CD4-positive, alpha-beta T cell treated with Interleukin-6 for 4 hours (primary cell): ENCODE measurements around the gene MFNG.

Experiments
- DNase-seq: peaks from one replicate; pipeline ENCODE4 v3.0.0-alpha.2; 2020; ENCODE audit warnings: mixed read lengths

Gene MFNG

DNA sequence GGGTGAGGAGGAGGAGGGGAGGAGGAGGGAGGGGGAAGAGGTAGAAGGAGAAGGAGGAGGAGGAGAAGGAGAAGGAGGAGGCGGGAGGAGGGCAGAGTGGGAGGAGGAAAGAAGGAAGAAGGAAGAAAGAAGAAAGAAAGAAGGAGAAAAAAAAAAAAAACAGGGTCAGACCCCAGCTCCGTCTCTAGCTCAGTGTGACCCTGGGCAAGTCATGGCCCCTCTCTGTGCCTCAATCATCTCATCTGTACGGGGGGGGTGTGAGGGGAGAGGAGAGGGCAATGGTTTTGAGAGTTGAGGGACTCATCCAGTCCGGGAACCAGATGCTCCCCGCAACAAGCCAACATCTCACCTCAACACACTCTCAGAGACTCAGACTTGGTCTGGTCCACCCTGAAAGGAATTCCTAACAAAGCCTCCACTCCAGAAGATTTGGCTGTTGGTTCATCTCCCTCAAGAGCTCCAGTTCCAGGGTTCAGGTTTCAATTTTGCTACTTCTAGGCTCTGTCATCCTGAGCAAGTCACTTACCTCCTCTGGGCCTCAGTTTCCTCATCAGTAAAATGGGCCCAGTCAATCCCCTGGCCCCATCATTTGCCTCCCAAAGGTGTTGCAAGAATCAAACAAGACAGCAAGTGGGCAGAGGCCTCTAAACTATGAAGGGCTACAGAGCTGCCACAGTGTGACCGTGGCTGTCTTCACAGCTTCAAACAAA lies 25.4 kb upstream of the MFNG start:
- DNase-seq = no peak

DNA sequence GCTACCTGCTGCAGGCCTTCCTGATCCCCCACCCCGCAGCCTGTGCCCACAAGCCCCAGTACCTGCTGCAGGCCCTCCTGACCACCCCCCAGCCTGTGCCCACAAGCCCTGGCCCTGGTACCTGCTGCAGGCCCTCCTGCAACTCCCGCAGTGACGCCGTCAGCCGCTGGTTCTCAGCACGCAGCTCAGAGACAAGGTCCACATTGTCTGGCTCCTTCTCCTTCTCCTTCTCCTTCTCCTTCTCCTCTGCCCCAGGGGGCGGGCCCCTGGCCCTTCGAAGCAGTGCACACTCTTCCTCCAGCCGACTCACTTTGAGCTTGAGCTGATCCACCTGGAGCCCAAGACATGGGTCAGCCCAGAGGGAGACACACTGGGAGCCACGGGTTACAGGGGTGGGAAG lies 23.9 kb upstream of the MFNG start:
- DNase-seq = no peak

DNA sequence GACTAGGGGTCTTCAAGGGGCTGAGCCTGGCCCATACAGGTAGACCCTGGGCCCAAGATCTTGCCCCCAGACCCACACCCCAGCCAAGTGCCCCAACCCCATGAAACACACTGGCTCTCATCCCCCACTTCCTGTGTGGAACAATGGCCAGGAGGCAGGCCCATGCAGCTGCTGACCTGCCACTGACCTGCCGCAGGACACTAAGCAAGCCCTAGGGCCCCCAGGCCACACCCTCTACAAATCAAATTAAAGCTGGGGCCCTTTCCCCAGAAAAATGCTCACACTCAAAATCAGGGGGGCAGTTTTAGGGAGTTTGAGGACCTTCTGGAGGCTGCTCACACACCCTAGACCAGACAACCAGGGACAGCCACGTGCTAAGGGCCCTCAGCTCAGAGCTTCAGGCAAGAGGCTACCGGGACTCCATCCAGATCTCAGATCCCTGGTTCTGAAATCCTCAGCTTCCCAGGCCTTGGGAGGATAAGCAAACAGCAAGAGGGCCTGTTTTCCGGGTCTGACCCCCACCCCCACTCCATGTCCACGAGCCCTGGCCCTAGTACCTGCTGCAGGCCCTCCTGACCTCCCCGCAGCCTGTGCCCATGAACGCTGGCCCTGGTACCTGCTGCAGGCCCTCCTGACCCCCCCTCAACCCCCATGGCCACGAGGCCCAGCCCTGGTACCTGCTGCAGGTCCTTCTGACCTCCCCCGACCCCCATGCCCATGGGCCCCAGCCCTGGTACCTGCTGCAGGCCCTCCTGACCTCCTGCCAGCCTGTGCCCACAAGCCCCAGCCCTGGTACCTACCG lies 23.1 kb upstream of the MFNG start:
- DNase-seq = no peak

DNA sequence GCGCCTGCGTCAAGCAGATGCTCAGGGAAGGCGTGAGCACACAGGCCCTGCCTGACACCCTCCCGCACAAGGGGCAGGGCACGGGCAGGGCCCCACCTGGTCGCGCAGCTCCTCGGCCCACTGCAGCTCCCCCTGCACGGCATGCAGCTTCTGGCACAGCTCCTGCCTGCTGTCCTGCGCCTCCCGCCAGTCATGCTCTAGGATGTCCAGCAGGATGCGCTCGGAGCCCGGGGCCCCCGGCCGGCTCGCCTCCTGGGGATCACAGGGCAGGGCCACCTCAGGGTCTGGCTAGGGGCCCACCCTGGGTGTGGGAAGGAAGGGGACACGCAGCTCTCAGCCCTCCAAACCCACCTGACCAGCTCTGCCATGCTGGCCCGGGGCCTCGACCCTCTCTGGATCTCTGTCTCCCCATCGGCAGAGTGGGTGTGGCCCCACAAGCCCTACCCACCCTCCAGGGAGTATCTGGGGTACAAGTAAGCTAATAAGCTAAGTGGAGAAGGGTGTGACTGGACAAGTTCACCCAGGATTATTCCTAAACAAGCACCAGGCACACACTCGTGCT lies 22.3 kb upstream of the MFNG start:
- no peak for DNase-seq

DNA sequence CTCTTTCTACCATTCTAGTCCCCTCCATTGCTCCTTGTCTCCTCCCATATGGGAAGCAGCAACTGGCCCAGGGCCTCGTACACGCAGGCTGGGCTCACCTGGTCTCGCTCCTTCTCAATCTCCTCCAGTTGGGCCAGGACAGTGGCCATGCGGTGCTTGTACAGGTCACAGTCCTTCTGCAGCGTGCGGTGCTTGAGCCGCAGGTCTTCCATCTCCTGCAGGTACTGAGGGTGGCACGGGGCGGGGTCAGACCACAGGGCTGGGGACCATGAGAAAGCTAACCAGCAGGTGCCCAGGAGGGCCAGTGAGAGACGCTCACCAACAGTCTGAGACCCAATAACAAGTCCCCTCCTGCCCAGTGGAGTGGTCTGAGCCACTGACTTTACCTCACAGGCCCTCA lies 21.5 kb upstream of the MFNG start:
- no peak for DNase-seq

DNA sequence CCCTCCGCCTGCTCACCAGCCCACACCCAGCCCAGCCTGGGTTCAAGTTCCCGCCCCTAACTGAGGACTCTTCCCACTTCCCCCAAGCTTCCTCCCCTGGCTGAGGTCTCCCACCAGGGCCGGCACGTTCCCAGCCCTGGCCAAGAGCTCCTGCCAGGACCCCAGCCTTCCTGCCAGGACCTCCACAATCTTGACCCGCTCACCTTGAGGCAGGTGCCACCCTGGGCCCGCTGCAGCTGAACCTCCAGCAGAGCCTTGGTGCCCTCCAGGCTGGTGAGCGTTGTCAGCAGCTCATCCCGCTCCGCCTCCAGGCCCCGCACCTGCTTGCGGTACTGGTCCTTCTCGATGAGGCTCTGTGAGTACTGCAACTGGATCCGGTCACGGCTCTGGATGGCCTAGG lies 19.8 kb upstream of the MFNG start:
- no peak for DNase-seq

DNA sequence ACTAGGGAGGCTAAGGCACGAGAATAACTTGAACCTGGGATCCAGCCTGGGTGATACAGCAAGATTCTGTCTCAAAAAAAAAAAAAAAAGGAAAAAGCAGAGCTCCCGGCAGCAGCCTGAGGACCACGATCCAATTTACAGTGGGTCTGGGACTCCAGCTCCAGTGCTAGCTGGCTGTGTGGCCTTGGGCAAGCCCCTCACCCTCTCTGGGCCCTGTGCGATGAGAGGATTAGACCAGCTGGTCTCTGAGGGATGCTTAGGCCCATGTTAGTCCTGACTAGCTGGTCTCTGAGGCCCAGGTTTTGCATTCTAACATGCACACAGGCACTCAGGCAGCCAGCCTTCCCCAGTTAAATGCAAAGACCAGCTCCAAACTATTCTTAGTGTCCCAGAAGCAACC lies 19.4 kb upstream of the MFNG start:
- DNase-seq = no peak

DNA sequence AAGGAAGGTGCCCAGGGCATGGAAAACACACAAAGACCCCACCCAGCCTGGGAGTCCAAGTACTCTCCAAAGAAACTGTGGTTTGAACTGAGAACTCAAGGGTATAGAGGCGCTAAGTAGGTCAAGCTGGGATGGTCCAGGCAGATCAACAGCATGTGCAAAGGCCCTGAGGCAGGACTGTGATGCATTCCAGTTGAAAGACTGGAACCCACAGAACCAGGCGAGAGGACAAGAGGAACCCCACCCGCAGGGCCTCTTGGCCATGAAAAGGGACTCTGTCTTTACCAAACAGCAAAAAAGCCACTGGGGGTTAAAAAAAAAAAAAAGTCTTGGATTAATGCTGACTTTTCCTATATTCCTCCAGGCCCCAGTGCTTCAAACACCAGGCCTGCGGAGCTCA lies 18.8 kb upstream of the MFNG start:
- no peak for DNase-seq

DNA sequence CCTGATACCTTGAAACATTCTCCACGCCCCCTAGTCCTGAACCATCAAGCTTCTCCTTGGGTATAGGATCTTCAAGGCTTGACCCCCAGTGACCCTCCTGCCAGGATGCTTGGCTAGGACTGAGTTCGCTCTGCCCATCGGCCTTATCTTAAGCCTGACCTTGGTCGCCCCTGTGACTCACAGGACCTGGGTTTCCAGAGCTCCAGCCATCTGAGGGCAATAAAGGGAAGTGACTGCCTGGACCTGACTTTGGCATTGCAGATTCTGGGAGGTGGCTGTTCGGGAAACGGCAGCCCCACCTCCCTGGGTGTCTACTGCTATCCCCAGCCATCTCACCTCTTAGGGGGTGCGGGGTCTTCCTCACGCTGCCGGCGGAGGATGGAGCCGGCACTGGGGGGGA lies 17.7 kb upstream of the MFNG start:
- no peak for DNase-seq

DNA sequence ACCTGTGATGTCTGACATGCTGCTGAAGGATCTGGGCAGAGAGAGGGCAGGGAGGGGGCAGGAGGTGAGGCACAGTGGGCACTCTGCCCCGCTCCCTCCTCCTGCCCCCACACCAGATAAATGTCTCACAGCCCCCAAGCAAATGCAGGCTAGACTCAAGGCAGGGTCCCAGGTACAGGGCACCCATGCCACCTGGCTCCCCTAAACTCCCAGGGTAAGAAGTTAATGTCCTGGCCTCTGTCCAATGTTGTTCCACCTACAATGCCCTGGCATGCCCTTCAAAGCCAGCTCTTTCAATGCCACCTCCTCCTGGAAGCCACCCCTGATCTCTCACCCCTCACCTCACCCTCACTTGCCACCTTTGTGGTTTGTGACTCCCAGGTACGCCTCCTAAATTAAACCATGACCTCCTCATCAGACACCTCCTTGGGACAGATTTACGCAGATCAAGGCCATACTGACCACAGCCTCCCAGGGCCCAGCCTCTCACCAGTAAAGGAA lies 17.0 kb upstream of the MFNG start:
- DNase-seq = no peak

DNA sequence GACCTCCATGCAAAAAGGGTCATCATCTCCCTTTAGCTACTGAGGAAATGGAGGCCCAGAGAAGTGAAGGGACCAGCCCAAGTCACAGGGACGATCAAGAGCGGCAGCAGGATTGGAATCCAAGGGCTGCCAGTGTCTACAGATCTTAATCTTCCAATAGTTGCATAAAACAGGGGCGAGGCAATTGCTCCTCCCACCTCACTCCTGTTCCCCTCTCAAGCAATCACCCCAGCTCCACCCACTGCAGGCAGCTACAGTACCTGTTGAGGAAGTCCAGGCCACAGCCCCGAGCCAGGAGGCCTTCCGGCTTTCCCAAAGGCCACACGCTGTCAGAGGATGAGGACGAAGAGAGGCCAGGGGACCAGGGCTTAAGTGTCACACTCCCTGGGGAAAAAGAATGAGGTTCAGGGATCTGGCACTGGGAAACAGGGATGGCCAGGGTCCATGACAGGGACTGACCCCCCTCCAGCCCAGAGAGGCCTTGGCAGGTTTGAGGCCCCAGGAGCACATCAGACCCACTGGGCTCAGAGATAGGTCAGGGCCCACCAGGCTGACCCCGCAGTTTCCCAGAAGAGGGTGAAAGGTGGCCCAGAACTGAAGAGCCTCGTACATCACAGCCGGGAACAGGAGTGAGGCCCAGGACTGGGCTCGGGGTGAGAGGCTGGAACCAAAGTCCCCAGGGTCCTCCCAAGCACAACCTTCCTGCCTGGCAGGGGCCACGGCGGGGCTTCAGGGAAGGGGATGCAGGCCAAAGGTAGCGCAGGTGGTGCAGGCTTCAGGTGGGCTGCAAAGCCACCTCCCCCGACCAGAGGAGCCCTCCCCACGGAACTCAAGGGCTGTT lies 16.4 kb upstream of the MFNG start:
- DNase-seq = peak; percentile 31

DNA sequence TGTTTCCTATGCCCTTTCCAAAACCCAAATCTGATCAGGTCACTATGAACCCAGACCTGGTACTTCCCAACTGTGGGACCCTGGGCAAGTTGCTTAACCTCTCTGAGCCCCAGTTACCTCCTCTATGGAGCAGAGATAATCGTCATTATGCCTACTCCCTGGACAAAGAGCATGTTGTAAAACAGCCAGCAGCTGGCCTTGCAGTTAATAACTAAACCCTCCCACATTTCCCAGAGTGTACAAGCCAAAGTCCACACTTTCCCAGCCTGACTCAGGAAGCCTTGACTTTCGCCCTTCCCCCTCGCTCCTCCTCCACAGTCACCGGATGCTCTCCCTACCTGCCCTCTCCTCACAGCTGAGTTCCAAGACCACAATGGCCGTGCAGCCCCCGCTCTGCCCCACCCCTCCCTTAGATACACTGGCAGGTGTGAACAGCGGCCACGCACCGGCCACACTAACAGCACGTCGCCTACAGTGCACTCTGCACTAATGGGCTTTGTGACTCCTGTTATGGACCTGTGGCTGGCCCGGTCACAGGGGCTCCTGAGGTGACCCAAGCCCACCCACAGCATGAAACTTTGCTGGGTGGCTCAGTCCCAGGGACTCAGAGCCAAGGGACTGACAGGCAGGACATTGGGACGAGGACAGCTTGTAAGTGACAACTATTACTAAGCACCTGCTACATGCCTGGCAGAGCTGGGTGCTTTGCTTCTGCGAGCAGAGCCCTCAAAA lies 15.6 kb upstream of the MFNG start:
- no peak for DNase-seq

DNA sequence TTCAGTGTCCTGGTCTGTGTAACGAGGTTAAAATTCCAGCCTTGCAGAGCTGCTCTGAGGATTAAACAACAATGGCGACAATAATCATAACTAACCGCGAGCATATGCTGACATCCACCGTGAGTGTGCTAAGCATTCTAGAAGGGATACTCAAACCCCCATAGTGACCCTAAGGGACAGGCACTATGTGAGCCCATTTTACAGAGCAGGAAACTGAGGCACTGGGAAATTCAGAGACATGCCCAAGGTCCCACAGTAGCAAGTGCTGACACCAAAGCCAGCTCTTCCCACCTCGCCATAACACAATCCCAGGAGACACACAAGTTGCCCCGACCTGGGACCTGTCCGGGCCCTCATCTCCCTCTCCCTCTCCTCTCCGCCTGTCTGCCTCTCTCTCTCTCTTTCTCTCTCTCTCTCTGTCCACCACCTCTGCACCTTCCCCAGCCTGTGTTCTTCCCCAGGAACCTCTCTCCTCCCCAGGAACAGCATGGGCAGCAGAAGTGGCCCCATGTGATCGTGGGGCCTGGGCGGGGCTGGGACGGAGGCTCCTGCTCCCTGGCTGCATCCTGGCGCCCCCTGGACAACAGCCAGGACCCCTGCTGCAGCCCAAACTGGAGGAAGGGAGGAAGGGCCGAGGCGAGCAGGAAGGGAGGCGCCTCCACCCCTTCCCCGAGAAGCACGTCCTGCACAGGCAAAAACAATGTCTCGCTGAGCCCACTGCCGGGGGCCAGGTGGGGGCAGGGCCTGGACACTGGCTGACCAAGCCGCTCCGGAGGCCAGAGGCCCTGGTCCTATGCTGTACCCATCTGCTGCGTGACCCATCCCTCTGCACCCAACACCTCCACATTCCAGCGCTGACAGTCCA lies 14.8 kb upstream of the MFNG start:
- no peak for DNase-seq

DNA sequence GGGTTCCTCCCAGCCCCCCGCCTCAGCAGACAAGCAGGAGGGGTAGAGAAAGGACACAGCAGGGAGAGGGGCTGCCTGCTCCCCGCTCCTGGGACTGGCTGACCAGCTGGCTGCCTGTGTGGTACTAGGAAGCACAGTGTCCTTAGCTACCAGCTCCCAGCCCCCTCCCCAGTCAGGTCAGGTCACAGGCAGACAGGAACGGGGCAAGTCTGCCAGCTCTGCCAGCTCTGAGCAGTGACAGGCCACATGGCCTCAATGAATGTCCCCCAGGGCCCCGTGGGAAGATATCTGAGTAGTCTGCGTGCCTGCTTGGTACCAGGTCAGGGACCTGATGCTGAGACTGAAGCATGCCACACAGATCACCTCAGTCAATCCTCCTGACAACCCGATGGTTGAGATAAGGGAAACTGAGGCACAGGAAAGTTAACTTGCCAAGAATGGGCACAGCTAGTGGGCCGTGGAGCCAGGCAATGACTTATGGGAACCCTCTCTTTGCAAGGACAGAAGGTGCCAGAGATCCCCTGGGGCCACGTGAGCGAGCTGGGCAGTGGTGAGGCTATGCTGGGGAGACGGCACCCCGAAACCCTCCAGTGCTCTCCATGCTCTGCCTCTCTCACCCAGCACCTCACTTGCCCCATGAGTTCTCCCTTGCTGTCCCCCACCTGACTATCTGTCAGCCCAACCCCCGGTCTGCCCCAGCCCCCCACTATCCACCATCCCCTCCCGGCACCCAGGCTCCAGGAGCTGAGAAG lies 13.8 kb upstream of the MFNG start:
- DNase-seq = no peak

DNA sequence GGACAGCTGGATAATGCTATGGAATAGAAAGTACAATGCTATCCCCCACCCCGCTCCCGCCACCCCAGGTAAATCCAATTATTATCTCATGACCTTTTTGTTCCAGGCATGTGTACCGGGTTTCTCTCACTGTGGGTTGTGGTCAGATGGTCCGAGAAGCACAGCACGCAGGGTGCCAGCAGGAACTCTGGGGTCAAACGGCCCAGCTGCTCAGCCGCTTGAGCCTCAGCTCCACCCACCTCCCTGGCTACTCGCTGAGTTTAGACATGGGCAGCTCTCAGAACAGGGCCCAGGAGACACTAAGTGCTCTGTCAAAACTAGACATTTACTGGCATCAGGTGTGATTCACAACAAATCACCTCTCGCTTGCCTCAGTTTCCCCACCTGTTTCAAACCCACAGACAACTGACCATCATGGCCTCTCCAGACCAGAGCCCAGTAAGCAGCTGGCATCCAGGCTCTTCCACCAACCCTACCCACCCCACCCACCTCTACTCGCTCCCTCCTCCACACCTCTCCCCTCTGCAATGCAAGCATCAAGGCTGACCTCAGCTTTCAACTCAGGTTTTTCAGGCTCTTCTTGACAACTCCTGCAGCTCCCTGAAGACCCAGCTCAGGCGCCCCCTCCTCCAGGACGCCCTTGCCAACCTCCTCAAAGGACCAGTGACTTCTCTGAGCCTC lies 13.0 kb upstream of the MFNG start:
- DNase-seq = no peak

DNA sequence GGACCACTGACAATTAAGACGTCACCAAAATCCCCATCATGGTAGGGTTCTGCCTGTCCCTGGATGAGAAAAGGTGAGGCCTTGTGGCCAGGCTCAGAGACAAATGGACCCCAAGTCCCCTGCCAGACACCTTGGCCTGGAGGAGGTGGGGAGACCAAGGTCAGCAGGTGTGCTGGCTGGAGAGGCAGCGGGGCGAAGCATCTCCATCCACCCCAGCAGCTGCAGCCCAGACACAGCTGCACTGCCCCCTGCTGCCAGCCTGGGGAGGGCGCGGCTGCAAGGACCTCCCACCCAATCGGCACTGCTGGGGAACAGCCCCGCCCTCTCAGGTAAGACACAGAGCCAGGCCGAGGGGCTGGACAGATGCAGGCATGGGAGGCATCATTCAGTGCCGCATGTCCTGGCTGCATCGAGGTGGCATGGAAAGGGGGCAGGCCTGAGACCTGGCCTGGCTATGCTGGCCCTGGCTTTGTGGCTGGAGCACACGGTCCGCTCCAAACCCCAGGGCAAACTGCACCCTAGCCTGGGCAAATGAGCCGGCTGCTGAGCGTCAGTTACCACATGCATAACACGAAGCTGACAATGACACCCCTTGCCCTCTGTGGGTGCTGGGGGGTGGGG lies 12.2 kb upstream of the MFNG start:
- peak; percentile 83 for DNase-seq

DNA sequence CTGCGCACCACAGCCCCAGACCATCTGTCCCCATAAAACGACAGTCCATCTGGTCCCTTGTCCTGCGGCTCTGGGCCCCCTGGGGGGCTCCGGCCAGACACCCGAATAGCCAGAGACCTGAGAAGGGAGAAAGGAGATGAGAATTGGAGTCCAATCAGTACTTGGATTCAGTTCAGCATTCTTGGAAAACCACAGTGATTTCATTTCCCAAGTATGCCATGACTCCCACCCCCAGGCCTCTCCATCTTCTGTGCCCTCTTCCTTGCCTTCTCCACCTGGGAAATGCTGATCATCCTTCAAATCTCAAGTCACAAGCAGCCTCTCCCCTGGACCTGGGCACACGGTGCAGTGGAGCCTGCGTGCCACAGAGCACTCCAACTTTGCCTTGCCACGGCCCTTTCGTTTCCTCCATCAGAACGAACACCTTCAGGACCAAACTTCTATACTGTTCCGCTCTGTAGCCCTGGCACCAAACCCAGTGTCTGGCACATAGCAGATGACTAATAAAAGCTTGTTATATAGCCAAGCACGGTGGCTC lies 10.9 kb upstream of the MFNG start:
- DNase-seq = no peak

DNA sequence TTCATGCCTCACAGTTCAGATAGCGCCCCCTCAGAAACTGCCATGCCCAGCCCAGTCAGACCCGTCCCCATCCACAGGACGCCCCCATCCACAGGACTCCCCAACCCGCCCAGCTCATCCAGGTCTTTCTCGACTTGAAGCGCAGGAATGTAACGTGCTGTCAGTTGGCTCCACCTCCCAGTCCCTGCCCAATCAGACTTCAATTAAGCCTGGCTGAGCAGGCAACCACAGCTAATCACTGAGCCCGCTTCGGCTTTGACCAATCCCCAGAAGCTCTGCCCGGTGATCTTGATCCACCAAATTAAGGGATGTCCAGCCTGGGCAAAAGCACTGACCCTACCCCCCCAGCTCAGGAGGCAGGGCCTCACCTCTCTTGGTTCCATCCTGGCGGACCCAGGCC lies 10.5 kb upstream of the MFNG start:
- no peak for DNase-seq

DNA sequence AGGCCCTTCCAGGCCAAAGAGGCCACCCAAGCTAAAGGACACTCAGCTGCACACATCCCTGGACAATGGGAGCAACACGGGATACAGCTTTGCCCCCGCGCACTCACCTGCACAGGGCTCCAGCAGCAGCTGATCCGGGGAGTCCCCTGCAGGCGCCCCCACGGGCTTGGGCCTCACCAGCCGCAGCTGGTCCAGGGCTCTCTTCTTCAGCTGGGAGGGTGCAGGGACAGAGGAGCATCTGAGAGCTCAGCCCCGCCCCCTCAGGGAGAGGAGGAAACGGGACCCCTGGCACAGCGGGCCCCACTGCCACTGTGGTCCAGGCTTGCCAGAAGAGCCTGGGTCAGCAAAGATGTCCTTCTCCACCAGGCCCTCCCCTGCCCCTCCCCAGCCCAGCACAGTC lies 7.8 kb upstream of the MFNG start:
- no peak for DNase-seq
